Placental epithelial cell (primary cell): ENCODE results near the gene P2RX5. TPM values are rescaled to one million over a fixed set of nuclear protein-coding genes. Genes with fewer than 3 reads are reported as not detected.

Experiments used
- total RNA-seq: library from RNA; depleted of rRNA; stranded (reverse); fragments of >200 nt; gene quantifications from 2 replicates; pipeline ENCODE4 v1.2.3, GENCODE V29; 2012

Gene P2RX5
- total RNA-seq = not detected in 2 replicates

GRCh38 chr17:3695723-3696411 lies at the start of gene P2RX5:
Gene P2RX5 (minus strand): TSS chr17:3696155. CDS start chr17:3696005, 150 bp downstream.

GRCh38 chr17:3723556-3724377 lies 27.8 kb upstream of the P2RX5 start, which contains the start of gene HASPIN:
Gene HASPIN (plus strand): TSS chr17:3723903. CDS start chr17:3723936, 33 bp downstream.

GRCh38 chr17:3668279-3669084 lies 27.5 kb downstream of the P2RX5 start, which contains the start of the genes EMC6 and TAX1BP3:
Gene EMC6 (plus strand): TSS chr17:3668812. CDS start chr17:3669147, 335 bp downstream.
Gene TAX1BP3 (minus strand): TSS chr17:3668578. CDS start chr17:3668526, 52 bp downstream.

GRCh38 chr17:3636154-3636907 lies 59.6 kb downstream of the P2RX5 start, which contains the start of the genes CTNS and SHPK:
Gene CTNS (plus strand): TSS chr17:3636760. CDS start chr17:3640207, 3,447 bp downstream.
Gene SHPK (minus strand): TSS chr17:3636250. CDS start chr17:3636219, 31 bp downstream.

Other genes with a start within 250 kb of the P2RX5 start
- not detected in 2 replicates for gene SPATA22, start 224.3 kb downstream of the P2RX5 start, total RNA-seq
- not detected in 2 replicates for gene ASPA, start 220.2 kb downstream of the P2RX5 start, total RNA-seq
- gene TRPV3, start 138.3 kb downstream of the P2RX5 start, total RNA-seq = 15.7 and 18.5 TPM in 2 replicates
- 2.3 and 5.5 TPM in 2 replicates for gene TRPV1, start 86.7 kb downstream of the P2RX5 start, total RNA-seq
- 10.2 and 12.8 TPM in 2 replicates for gene SHPK, start 59.9 kb downstream of the P2RX5 start, total RNA-seq
- gene CTNS, start 59.4 kb downstream of the P2RX5 start, total RNA-seq = 12.0 and 12.2 TPM in 2 replicates
- 137 and 276 TPM in 2 replicates for gene TAX1BP3, start 27.6 kb downstream of the P2RX5 start, total RNA-seq
- gene EMC6, start 27.3 kb downstream of the P2RX5 start, total RNA-seq = 11.4 and 14.9 TPM in 2 replicates
- 3.1 and 3.4 TPM in 2 replicates for gene HASPIN, start 27.7 kb upstream of the P2RX5 start, total RNA-seq
- 8.6 and 13.0 TPM in 2 replicates for gene ITGAE, start 105.0 kb upstream of the P2RX5 start, total RNA-seq
- 16.1 and 22.8 TPM in 2 replicates for gene NCBP3, start 150.1 kb upstream of the P2RX5 start, total RNA-seq
- 2.4 and 5.6 TPM in 2 replicates for gene CAMKK1, start 196.9 kb upstream of the P2RX5 start, total RNA-seq
- not detected in 2 replicates for gene P2RX1, start 220.3 kb upstream of the P2RX5 start, total RNA-seq